ENCODE results near the gene TOX2. TPM values are rescaled to one million over a fixed set of nuclear protein-coding genes. Genes with fewer than 3 reads are reported as not detected.

TOX2 gene
- total RNA-seq, 1 experiment from 2014 or later = not detected

- intact Hi-C loops (cut with micrococcal nuclease; ENCODE audit: unreplicated experiment) = no loop called here
- Histone ChIP-seq H3K27me3 (replicated peaks; ENCODE audit: control insufficient read depth, insufficient read depth, low read length) (no peaks in the 10 kb centered on the region), H3K4me1 (no peaks in the 10 kb centered on the region), H3K4me3 (ENCODE audit: low read depth, low read length) (no peak overlapping the region), H3K36me3 (ENCODE audit: control insufficient read depth, insufficient read depth, low read length) (no peaks in the 10 kb centered on the region), H3K9me3 (no peaks in the 10 kb centered on the region)
- ChIA-PET CTCF (no interaction called here), POLR2A (no interaction called here)
- BruUV-seq (replicated peaks) = no TSS peak
- Mint-ChIP-seq H3K27ac (ENCODE audit: unreplicated experiment) (no peak overlapping the region), H3K4me3 (ENCODE audit: unreplicated experiment) (no peak overlapping the region), H3K9me3 (ENCODE audit: unreplicated experiment) (no peaks in the 10 kb centered on the region), H3K36me3 (ENCODE audit: insufficient read depth, unreplicated experiment) (no peaks in the 10 kb centered on the region), H3K27me3 (ENCODE audit: insufficient read depth, unreplicated experiment) (peaks cover 26% of the 10 kb centered on the region), H3K4me1 (ENCODE audit: low read depth, unreplicated experiment) (no peaks in the 10 kb centered on the region)
- no peak for TF ChIP-seq CTCF (IDR thresholded peaks at IDR 0.05; ENCODE audit: insufficient read depth in 1 of 2, low read depth in 1 of 2, low read length in 1 of 2, severe bottlenecking in 1 of 2, unreplicated experiment in 1 of 2)
- no peak for DNase-seq
These were observed 34.6 kb downstream of the TOX2 start for GRCh38 chr20:43949248-43949647.

- TF ChIP-seq CTCF (IDR thresholded peaks at IDR 0.05; ENCODE audit: insufficient read depth in 1 of 2, low read depth in 1 of 2, low read length in 1 of 2, severe bottlenecking in 1 of 2, unreplicated experiment in 1 of 2) = no peak
- intact Hi-C loops (cut with micrococcal nuclease; ENCODE audit: unreplicated experiment) = no loop called here
- ChIA-PET POLR2A (no interaction called here), CTCF (no interaction called here)
- H3K9me3 Mint-ChIP-seq (ENCODE audit: unreplicated experiment) = no peaks in the 10 kb centered on the region
- no peaks in the 10 kb centered on the region for H3K4me1 Mint-ChIP-seq (ENCODE audit: low read depth, unreplicated experiment)
- H3K27me3 ChIP-seq (replicated peaks; ENCODE audit: control insufficient read depth, insufficient read depth, low read length) = no peaks in the 10 kb centered on the region
- no TSS peak for BruUV-seq (replicated peaks)
- H3K27ac Mint-ChIP-seq (ENCODE audit: unreplicated experiment) = no peak overlapping the region
- no peak overlapping the region for H3K4me3 Mint-ChIP-seq (ENCODE audit: unreplicated experiment)
- H3K27me3 Mint-ChIP-seq (ENCODE audit: insufficient read depth, unreplicated experiment) = peaks cover 26% of the 10 kb centered on the region
- DNase-seq = no peak
- H3K36me3 Mint-ChIP-seq (ENCODE audit: insufficient read depth, unreplicated experiment) = no peaks in the 10 kb centered on the region
- no peaks in the 10 kb centered on the region for H3K4me1 ChIP-seq
- no peak overlapping the region for H3K4me3 ChIP-seq (ENCODE audit: low read depth, low read length)
- no peaks in the 10 kb centered on the region for H3K9me3 ChIP-seq
- H3K36me3 ChIP-seq (ENCODE audit: control insufficient read depth, insufficient read depth, low read length) = no peaks in the 10 kb centered on the region
These were observed 35.3 kb downstream of the TOX2 start for GRCh38 chr20:43949741-43950618.

- H3K27me3 ChIP-seq (replicated peaks; ENCODE audit: control insufficient read depth, insufficient read depth, low read length) = no peaks in the 10 kb centered on the region
- H3K4me1 ChIP-seq = no peaks in the 10 kb centered on the region; the same call in 1 of the 2 replicates
- peaks cover 17% of the 10 kb centered on the region for H3K9me3 Mint-ChIP-seq (ENCODE audit: unreplicated experiment)
- no peak overlapping the region for H3K4me3 Mint-ChIP-seq (ENCODE audit: unreplicated experiment)
- H3K27ac Mint-ChIP-seq (ENCODE audit: unreplicated experiment) = no peak overlapping the region
- H3K27me3 Mint-ChIP-seq (ENCODE audit: insufficient read depth, unreplicated experiment) = peaks cover 16% of the 10 kb centered on the region
- H3K36me3 Mint-ChIP-seq (ENCODE audit: insufficient read depth, unreplicated experiment) = no peaks in the 10 kb centered on the region
- H3K4me3 ChIP-seq (ENCODE audit: low read depth, low read length) = no peak overlapping the region
- ChIA-PET POLR2A (no interaction called here), CTCF (no interaction called here)
- TF ChIP-seq CTCF (IDR thresholded peaks at IDR 0.05; ENCODE audit: insufficient read depth in 1 of 2, low read depth in 1 of 2, low read length in 1 of 2, severe bottlenecking in 1 of 2, unreplicated experiment in 1 of 2) = no peak
- H3K9me3 ChIP-seq = no peaks in the 10 kb centered on the region; the same call in 1 of the 2 replicates
- no peaks in the 10 kb centered on the region for H3K36me3 ChIP-seq (ENCODE audit: control insufficient read depth, insufficient read depth, low read length)
- no TSS peak for BruUV-seq (replicated peaks)
- intact Hi-C loops (cut with micrococcal nuclease; ENCODE audit: unreplicated experiment) = no loop called here
- H3K4me1 Mint-ChIP-seq (ENCODE audit: low read depth, unreplicated experiment) = no peaks in the 10 kb centered on the region
- no peak for DNase-seq
These were observed 39.4 kb downstream of the TOX2 start for GRCh38 chr20:43953919-43954592.

Measured in Caco-2 (cell line).